HG03280 (cell line): ENCODE data around the gene ZDHHC11B.

ENCODE experiments used
- ATAC-seq: cut with Tn5 transposase; IDR thresholded peaks from one replicate; pipeline ENCODE4 v1.9.1; 2021; ENCODE audit warnings: mild to moderate bottlenecking, moderate library complexity; ENCODE audit not compliant: unreplicated experiment

The ZDHHC11B gene

DNA sequence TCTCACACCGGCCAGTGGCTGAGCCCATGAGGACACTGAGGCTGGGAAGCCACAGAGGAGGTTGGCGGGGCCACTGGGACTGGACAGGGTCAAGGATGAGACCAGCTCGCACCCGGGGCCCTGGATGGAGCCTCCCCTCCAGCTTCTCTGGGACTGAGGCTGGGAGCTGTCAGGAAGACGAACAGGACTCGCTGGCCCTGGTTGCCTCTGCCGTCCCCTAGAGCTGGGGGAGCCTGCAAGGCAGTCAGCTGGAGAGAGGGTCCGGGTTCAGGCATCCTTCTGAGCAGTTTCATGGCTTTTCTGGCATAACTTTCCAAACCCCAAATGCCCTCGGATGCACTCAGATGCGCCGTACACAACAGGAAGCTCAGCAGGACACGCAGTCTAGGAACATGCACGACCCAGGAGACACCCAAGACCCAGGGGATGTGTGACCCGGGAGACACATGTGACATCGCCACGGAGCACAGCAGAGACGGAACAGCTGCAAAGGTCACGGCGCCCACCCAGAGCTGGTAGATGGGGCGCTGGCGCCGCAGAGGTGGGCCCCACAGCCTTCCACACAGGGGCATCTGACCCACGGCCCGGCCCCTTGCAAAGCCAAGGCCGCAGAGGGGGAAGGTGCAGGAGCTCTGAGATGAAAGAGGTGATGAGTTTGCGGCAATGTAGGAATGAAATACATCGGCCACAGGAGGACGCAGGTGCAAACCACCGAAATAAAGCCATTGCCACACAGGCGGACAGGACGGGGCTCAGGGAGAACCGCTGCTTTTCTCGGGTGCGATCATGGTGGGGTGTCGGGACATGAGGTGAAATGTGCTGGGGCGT lies 108.4 kb downstream of the ZDHHC11B start:
- ATAC-seq, result no peak

DNA sequence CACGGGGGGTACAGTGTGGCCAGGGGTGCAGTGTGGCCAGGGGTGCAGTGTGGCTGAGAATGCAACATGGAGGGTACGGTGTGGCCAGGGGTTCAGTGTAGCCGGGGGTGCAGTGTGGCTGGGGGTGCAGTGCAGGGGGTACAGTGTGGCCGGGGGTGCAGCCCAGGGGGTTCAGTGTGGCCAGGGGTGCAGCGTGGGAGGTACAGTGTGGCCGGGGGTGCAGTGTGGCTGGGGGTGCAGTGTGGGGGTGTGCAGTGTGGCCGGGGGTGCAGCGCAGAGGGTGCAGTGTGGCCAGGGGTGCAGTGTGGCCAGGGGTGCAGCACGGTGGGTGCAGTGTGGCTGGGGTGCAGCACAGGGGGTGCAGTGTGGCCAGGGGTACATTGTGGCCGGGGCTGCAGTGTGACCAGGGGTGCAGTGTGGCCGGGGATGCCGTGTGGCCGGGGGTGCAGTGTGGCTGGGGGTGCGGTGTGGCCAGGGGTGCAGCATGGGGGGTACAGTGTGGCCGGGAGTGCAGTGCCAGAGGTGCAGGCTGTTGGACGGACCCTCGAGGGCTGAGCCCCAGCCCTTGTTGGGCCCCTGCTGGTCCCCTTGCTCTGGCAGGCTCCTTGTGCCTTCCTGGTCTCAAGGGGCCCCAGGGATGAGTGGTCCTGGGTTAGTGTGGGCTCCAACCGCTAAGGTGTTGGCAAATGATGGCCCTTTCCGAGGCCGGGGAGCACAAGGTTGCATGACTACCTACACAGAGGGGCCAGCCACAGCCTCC lies 109.2 kb downstream of the ZDHHC11B start:
- ATAC-seq, result no peak

DNA sequence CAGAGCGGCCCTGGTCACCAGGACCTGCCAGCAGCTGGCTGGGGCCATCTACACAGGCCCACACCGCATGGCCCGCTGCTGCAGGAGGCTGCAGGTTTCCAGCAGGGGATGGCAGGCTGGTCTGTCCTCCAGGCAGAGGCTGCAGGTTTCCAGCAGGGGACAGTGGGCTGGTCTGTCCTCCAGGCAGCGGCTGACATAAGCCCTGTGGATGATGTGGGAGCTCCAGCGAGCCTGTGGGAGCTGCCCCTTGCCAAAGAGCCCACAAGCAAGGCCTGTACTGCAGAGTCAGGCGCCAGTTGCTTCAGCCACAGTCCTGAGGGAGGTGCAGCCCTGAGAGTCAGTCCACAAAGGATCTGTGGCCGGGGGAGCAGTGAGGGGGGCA lies 109.9 kb downstream of the ZDHHC11B start:
- ATAC-seq, result no peak

DNA sequence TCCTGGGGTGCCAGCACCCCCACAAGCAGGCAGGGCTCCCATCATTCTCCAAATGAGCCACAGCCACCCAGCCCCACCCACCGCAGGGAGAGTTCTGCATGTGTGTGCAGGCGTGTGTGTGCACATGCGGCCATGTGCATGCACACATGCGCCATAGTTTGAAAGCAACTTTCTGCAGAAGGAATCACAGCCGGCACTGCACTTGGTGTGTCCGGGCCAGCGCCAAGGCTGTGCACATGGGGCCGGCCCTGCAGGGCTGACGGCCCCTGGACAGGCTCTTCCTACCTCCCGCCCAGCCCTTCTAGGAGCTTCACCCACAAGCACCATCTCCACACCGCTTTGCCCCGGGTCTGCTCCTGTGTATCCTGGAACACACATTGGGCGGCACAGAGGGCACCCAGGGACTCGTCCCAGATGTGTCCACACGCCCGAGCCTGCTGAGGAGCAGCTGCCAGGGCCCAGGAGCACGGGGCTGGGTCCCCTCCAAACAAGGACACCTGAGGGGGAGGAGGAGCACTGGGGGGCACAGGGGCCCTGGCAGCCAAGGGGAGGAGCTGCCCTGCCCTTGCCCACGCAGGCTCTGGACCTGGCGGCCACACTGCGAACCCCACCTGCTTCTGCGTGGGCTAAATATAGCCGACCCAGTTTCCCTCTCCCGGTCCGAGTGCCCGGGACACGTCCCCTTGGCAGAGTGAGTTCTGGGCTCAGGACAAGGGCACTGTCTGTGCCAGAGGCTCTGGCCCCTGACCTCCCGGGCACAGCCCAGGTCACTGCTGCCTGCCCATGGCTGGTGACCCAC lies 110.5 kb downstream of the ZDHHC11B start:
- ATAC-seq, result no peak

DNA sequence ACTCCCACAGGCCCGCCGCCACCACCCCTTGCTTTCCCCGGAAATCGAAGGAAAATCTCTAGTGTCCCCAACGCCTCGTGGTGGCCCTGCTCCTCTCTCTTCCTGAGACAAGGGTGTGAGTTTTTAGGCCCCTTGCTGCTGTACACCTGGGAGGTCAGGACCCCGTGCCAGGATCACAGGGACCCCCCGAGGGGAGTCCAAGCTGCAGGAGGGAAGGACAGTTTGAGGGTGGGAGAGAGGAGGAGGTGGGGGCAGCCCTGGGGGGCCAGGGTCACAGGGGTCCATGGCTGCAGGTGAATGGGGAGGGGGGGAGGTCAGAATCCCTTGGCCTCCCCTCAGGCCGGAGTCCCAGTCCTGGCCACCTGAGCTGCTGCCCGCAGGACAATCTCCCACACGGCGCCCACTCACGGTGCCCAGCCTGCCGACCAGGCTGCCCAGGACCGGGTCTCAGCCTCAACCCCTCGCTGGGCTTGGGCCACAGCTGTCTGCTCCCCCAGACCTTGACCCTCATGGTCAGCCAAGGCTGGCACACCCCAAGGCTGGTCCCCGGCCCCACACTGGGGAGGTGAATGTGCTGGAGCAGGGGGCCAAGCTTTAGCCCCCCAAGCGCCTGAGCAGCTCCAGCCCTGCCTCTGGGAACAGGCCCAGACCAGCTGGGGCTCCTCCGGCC lies 111.2 kb downstream of the ZDHHC11B start:
- no peak for ATAC-seq

DNA sequence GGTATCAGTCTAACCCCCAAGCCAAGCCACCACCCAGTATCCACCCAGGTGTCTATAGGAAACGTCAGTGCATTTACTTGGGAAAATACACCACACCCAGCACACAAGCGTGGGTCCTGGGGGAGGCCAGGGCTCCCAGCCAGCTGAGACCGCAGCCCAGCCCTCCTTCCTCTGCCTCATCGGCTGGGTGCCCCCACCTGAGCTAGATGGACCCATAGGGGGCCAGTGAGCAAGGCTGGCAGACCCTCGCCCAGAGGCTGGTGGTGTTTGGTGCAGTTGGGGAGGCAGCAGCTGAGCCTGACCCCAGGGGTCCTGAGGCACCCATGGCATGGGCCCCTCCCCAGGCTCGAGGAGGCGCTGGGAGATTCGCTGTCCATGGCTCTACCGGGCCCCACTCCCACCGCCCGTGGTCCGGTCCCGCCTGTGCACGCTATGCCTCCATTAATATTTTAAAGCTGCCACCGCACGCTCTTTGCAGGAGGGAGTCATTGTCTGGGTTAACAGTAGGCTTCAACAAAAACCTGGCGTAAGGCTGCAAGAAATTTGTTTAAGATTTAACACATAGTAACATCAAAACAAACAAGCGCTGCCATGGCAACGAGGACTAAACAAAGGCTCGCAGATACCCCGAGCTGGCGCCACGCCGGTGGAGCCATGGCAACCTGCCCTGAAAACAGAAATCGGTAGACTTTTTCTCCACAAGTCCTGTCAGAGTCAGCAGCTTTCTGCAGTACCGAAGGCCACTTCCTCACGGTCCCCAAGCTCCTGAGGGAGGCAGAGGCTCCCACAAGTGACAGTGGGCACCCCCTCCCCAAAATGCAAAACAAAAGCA lies 112.0 kb downstream of the ZDHHC11B start:
- no peak for ATAC-seq

DNA sequence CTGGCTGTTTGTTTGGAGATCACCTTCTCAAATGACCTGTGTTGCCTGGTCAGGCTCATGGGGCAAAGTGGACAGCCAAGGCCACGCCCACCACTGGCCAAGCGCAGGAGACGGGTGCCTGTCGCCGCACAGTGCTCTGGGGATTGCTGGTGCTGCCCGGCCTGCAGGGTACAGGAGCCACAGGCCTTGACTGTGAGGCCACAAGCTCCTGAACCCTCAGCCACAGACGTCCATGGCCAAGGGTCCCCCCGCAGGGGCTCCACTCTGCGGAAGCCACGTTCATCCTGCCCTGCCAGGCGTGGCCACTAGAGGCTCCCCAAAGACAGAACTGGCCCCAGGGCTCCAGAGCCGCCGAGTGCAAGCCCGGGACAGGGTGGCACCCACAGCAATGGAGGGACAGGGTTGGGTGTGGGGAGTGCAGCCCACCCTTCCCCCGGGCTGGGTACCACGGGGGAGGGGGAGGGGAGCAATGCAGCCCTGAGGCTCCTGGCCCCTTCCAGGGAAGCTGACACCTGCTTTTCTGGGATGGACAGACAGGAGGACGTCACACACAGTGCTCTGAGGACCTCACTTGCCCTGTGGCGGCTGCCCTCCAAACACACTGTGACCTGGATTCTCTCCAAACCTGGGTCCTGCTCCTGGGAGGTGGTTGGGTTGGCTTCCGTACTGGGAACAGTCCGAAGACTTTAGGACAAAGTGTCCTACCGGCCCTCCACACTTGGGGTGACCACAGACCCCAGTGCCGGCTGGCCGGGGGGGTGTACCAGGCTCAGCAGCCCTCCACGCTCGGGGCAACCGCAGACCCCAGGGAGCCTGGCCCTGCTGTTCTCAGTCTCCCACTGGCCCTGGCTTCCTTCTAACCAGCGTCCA lies 112.8 kb downstream of the ZDHHC11B start:
- peak; percentile 56 for ATAC-seq

DNA sequence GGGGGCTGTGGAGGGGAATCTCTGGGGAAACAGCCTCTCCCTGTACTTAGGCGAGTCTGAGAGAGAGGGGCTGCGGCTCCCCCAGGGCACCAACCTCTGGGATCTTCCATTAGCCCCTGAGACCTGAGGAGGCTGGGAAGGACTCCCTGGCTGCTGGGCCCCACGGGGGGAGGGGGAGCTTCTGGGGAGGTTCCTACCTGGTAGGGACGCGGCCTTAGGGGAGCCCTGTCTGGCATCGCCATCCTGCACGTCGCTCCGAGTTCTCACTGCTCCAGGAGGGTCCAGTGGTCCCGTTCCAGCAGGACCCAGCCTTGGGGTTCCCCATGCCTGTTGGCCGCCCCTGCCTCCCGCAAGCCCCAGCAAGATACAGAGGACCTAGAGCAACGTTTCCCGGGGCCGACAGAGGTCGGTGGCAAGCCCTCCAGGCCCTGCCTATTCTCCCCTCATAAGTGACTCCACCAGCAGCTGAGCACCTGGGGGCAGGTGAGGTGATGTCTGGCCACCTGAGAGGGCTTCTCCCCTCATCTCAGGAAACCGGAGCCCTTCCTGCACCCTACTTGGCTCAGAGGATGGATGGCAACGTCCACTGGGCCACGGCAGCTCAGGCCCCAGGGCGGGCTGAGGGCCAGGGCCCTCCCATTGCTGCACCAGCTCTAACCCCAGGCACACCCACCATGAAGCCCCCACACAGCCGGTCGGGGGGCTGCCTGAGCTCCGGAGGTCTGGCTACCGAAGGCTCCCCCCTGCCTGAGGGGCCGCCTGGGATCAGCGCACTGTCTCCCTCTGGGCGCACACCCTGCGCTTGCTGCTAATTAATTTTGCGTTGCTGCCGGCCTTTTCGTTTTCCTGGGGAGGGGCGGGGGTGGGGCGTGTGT lies 113.9 kb downstream of the ZDHHC11B start:
- ATAC-seq, result no peak

DNA sequence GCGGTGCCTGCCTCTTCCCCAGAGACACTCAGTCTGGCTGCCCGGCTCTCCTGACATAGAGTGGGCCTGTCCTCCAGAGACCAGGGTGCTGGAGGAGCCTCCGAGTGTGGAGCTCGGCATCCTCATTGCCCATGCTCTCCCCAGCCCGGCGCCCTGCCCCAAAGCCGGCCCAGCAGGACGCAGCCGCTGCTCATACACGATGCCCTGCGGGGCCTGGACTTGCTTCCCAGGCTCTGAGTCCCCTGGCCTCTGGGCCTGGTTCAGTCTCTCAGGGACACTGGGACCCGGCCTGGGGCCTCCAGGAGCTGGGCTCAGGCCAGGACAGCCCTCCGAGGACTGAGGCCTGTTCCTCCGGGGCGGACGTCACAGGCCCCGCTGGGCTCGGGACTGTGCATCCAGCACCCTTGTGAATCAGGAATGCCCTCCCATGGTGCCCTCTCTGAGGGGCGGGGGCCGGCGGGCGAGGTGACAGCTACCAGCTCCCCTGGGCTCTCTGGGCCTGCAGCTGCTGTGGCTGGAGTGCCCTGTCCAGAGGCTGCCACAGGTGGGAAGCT lies 114.6 kb downstream of the ZDHHC11B start:
- no peak for ATAC-seq

DNA sequence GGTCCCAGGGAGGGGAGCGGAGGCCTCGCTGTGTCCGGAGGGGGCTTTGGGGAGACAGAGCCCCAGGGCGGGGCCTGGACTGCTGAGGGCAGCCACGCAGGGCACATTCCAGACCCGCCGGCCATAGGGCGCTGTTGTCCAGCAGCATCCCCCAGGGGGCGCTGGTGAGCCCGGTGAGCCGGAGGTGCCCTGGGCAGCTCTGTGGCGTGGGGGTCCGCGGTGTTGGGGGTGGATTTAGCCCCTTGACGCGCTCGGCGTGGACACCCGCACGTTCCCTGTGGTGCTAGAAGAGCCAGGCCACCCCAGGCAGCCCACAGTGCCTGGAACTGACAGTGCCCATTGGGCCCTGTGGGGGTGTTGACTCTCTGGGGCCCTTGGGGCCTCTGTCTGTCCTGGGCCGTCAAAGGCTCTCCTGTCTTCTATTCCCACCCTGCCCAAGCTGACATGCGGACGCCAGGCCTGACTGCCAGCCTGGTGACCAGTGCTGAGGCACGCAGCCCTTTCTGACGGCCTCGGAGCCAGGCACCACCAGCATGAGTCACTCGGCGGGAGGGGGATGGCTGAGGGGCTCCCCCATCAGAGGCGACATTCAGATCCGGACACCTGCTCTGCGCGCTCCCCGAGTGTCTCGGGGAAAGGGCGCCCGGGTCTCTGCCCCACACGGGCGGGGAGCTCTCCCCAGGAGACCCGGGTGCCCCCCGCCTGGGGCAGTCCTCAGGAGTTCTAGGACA lies 115.3 kb downstream of the ZDHHC11B start:
- ATAC-seq, result no peak

DNA sequence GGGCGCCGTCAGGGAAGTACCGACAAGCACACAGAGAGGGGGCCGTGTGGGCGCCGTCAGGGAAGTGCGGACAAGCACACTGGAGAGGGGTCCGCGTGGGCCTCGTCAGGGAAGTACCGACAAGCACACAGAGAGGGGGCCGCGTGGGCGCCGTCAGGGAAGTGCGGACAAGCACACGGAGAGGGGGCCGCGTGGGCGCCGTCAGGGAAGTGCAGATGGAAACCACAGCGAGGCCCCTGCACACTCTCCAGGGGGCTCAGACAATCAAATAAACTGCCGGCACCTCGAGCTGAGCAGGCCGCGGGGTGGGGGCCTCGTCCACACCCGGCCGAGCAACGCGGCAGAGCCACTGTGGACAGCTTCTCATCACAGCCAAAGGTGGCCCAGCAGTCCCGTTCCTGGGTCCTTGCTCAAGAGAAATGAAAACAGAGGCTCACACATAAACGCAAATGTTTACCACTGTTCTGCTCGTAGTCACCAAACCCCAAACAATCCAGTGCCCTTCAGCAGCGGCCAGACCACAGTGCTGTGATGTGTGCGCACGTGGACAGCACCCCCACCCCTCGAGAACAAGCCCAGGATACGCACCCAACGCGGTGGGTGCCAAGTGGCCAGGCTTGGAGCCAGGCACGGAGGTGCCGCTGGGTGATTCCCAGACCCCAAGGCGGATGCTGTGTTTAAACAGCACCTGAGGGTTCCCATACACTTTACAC lies 116.1 kb downstream of the ZDHHC11B start:
- ATAC-seq, result no peak

DNA sequence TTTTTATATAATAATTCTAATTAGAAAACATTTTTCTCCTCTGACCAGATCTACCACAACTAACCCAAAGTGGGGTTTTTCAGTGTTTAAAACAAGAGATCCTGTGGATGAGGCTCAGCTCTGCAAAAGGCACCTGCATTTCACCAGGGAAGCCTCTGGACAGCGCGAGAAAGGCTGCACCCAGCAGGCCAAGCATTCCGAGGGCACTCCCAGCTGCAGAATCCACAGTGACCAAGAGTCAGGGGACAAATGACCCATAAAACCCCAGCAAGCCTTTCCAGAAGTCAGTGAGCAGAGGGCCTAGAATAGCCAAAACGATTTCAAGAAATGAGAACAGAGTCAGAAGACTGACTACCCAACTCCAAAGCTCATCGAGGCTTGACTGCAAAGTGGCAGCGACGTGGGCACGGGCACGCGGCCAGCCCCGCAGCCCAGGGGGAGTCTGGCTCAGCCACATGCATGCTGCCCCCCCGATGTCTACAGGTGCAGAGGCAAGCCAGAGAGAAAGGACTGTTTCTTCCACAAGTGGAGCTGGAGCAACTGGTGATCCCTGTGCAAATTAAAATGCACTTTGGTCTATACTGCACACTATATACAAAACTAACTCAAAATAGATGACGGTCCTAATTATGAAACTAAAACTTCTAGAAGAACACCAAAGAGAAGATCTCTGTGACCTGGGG lies 117.6 kb downstream of the ZDHHC11B start:
- no peak for ATAC-seq

DNA sequence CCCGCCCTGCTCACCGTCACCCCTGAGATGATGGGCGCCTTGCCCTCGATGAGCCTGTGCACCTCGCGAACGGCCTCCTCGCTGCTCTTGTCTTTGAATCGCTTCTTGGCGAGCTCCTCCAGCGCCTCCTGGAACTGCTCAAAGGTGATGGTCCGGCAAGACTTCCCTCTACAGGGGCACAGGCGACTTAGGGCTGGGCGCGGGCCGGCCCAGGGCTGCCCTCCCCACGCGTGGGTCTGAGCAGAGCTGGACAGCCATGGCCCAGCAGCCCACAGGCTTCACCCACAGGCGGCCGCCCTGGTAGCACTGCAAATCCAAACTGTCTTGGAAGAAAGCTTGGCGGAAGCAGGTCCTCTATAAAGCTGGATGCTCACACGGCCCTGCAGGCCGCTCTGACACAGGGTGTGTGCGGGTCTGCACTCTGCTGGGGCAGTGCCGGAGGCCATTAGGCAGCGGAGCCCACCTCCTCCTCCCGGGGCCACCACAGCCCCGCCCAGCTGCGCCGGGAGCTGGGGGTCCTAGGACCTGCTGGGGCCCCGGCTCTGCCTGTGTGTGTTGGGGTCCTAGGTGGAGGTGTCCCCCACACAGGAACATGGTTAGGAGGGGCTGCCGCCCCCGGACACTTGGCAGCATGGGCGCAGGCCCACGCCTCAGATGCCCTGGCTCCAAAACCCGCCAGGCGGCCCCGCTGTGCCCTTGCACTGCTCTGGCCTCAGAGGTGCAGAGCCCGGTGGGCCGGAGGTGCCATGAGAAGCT lies 118.4 kb downstream of the ZDHHC11B start:
- no peak for ATAC-seq

DNA sequence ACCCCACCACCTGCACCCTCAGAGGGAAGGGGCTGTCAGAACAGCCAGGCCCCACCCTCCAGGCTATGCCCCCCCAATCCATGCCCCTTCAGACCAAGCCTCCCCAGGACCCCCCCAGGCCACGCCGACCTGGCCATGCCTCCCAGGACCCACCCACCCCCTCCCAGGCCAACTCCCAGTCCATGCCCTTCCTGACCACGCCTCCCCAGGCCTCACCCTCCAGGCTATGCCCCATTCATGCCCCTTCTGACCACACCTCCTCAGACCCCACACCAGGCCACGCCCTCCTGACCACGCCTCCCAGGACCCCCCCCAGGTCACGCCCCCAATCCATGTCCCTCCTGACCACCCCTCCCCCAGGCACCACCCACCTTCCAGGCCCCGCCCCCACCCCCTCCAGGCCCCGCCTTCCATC lies 119.0 kb downstream of the ZDHHC11B start:
- no peak for ATAC-seq

DNA sequence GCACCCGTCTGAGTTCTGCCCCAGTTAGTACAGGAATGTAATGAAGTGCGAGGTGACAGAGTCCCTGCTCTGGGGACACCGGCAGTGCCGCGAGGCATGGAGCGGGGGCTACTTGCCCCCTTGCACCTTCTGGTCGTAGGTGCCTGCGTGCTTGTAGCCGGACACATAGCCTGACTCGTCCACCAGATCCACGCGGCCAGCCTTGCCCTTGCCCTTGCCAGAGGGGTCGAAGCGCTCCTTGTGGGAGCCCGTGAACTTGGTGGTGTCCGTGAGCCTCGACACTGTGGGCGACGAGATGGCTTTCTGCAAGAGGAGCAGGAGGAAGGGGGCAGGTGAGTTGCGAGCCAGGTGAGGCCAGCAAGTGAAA lies 119.6 kb downstream of the ZDHHC11B start:
- no peak for ATAC-seq
